Measurements from ENCODE around the gene R3HDM2.

- TF ChIP-seq CTCF (conservative IDR thresholded peaks at IDR 0.05 in 1 of 2, IDR thresholded peaks at IDR 0.05 in 1 of 2; ENCODE audit: extremely low read depth in 1 of 2, insufficient read depth in 1 of 2, low read depth in 1 of 2, low read length in 2 of 2) (no peak), EZH2 (IDR thresholded peaks at IDR 0.05; ENCODE audit: borderline replicate concordance, low read length) (no peak)
These were observed 225.7 kb downstream of the R3HDM2 start for GRCh38 chr12:57205186-57205585.

Measured in mammary epithelial cell (primary cell).